Measurements from ENCODE around the gene APBB2. TPM values are rescaled to one million over a fixed set of nuclear protein-coding genes. Genes with fewer than 3 reads are reported as not detected.
"Not testable (repeated sequence)": the region's sequence is repeated elsewhere in the genome, so short reads cannot be mapped to it uniquely, and the experiment has no call there.

APBB2 gene
- total RNA-seq, 1 experiment from 2014 or later = 3.7 TPM

GRCh38 chr4:40905414-40905813, 308.9 kb downstream of the APBB2 start:
- Histone ChIP-seq H3K4me2 (ENCODE audit: low read depth, low read length, poor library complexity, severe bottlenecking) (no peak overlapping the region), H3K9me3 (ENCODE audit: low read length) (no peaks in the 10 kb centered on the region), H3K27ac (ENCODE audit: low read length) (no peak overlapping the region), H3K27me3 (ENCODE audit: low read length) (no peaks in the 10 kb centered on the region), H4K20me1 (ENCODE audit: insufficient read depth, low read depth, low read length) (no peaks in the 10 kb centered on the region), H3K9me2 (replicated peaks; ENCODE audit: insufficient read depth, low read length) (no peaks in the 10 kb centered on the region), H2AFZ (ENCODE audit: low read length) (no peak overlapping the region), H3K4me3 (ENCODE audit: low read length) (no peak overlapping the region), H3K9ac (ENCODE audit: low read length) (no peak overlapping the region), H3K36me3 (ENCODE audit: insufficient read depth, low read length) (no peaks in the 10 kb centered on the region), H3K79me2 (ENCODE audit: low read length) (no peaks in the 10 kb centered on the region), H3K4me1 (ENCODE audit: low read length) (no peaks in the 10 kb centered on the region)
- no peak for DNase-seq

- not testable (repeated sequence) for H3K79me2 ChIP-seq (ENCODE audit: low read length); H3K9ac ChIP-seq (ENCODE audit: low read length); H3K9me2 ChIP-seq (replicated peaks; ENCODE audit: insufficient read depth, low read length); H3K27me3 ChIP-seq (ENCODE audit: low read length); H3K27ac ChIP-seq (ENCODE audit: low read length); H3K4me1 ChIP-seq (ENCODE audit: low read length); H3K36me3 ChIP-seq (ENCODE audit: insufficient read depth, low read length); H3K9me3 ChIP-seq (ENCODE audit: low read length); DNase-seq; H2AFZ ChIP-seq (ENCODE audit: low read length); H4K20me1 ChIP-seq (ENCODE audit: insufficient read depth, low read depth, low read length); H3K4me3 ChIP-seq (ENCODE audit: low read length); H3K4me2 ChIP-seq (ENCODE audit: low read depth, low read length, poor library complexity, severe bottlenecking)
These were observed 313.8 kb downstream of the APBB2 start for GRCh38 chr4:40900531-40900930.

GRCh38 chr4:40897557-40898203, 316.7 kb downstream of the APBB2 start:
- Histone ChIP-seq H3K9me2 (replicated peaks; ENCODE audit: insufficient read depth, low read length) (no peaks in the 10 kb centered on the region), H3K27me3 (ENCODE audit: low read length) (no peaks in the 10 kb centered on the region), H3K9ac (ENCODE audit: low read length) (peak overlapping the region; percentile 38; the same call in 1 of the 2 replicates), H3K9me3 (ENCODE audit: low read length) (no peaks in the 10 kb centered on the region), H3K27ac (ENCODE audit: low read length) (no peak overlapping the region), H3K36me3 (ENCODE audit: insufficient read depth, low read length) (no peaks in the 10 kb centered on the region), H3K79me2 (ENCODE audit: low read length) (no peaks in the 10 kb centered on the region), H3K4me1 (ENCODE audit: low read length) (peaks cover 7% of the 10 kb centered on the region), H3K4me3 (ENCODE audit: low read length) (peak overlapping the region; percentile 51), H4K20me1 (ENCODE audit: insufficient read depth, low read depth, low read length) (no peaks in the 10 kb centered on the region), H2AFZ (ENCODE audit: low read length) (peak overlapping the region; percentile 99), H3K4me2 (ENCODE audit: low read depth, low read length, poor library complexity, severe bottlenecking) (peak overlapping the region; percentile 77)
- DNase-seq = peak; percentile 87

- no peaks in the 10 kb centered on the region for H3K36me3 ChIP-seq (ENCODE audit: insufficient read depth, low read length)
- no peak overlapping the region for H2AFZ ChIP-seq (ENCODE audit: low read length)
- H3K4me1 ChIP-seq (ENCODE audit: low read length) = no peaks in the 10 kb centered on the region
- H3K27ac ChIP-seq (ENCODE audit: low read length) = no peak overlapping the region
- no peaks in the 10 kb centered on the region for H3K9me3 ChIP-seq (ENCODE audit: low read length)
- no peaks in the 10 kb centered on the region for H4K20me1 ChIP-seq (ENCODE audit: insufficient read depth, low read depth, low read length)
- H3K4me3 ChIP-seq (ENCODE audit: low read length) = no peak overlapping the region
- no peak for DNase-seq
- H3K9ac ChIP-seq (ENCODE audit: low read length) = no peak overlapping the region
- no peak overlapping the region for H3K4me2 ChIP-seq (ENCODE audit: low read depth, low read length, poor library complexity, severe bottlenecking)
- H3K27me3 ChIP-seq (ENCODE audit: low read length) = no peaks in the 10 kb centered on the region
- no peaks in the 10 kb centered on the region for H3K9me2 ChIP-seq (replicated peaks; ENCODE audit: insufficient read depth, low read length)
- H3K79me2 ChIP-seq (ENCODE audit: low read length) = no peaks in the 10 kb centered on the region
These were observed 323.6 kb downstream of the APBB2 start for GRCh38 chr4:40890764-40891163.

- H3K36me3 ChIP-seq (ENCODE audit: insufficient read depth, low read length) = no peaks in the 10 kb centered on the region
- H3K27me3 ChIP-seq (ENCODE audit: low read length) = no peaks in the 10 kb centered on the region
- no peaks in the 10 kb centered on the region for H3K9me2 ChIP-seq (replicated peaks; ENCODE audit: insufficient read depth, low read length)
- H3K9ac ChIP-seq (ENCODE audit: low read length) = no peak overlapping the region
- H3K4me1 ChIP-seq (ENCODE audit: low read length) = no peaks in the 10 kb centered on the region
- H3K9me3 ChIP-seq (ENCODE audit: low read length) = no peaks in the 10 kb centered on the region
- no peak for DNase-seq
- H3K79me2 ChIP-seq (ENCODE audit: low read length) = no peaks in the 10 kb centered on the region
- H4K20me1 ChIP-seq (ENCODE audit: insufficient read depth, low read depth, low read length) = no peaks in the 10 kb centered on the region
- H2AFZ ChIP-seq (ENCODE audit: low read length) = no peak overlapping the region
- H3K4me3 ChIP-seq (ENCODE audit: low read length) = no peak overlapping the region
- no peak overlapping the region for H3K4me2 ChIP-seq (ENCODE audit: low read depth, low read length, poor library complexity, severe bottlenecking)
- H3K27ac ChIP-seq (ENCODE audit: low read length) = no peak overlapping the region
These were observed 324.1 kb downstream of the APBB2 start for GRCh38 chr4:40890199-40890598.

- Histone ChIP-seq H3K4me2 (ENCODE audit: low read depth, low read length, poor library complexity, severe bottlenecking) (no peak overlapping the region), H3K27ac (ENCODE audit: low read length) (no peak overlapping the region), H3K4me1 (ENCODE audit: low read length) (no peaks in the 10 kb centered on the region), H3K4me3 (ENCODE audit: low read length) (no peak overlapping the region), H3K9ac (ENCODE audit: low read length) (no peak overlapping the region), H4K20me1 (ENCODE audit: insufficient read depth, low read depth, low read length) (no peaks in the 10 kb centered on the region), H3K27me3 (ENCODE audit: low read length) (no peaks in the 10 kb centered on the region), H3K9me2 (replicated peaks; ENCODE audit: insufficient read depth, low read length) (no peaks in the 10 kb centered on the region), H3K9me3 (ENCODE audit: low read length) (no peaks in the 10 kb centered on the region), H3K36me3 (ENCODE audit: insufficient read depth, low read length) (no peaks in the 10 kb centered on the region), H3K79me2 (ENCODE audit: low read length) (no peaks in the 10 kb centered on the region), H2AFZ (ENCODE audit: low read length) (no peak overlapping the region)
- DNase-seq = no peak
These were observed 325.4 kb downstream of the APBB2 start for GRCh38 chr4:40888933-40889332.

GRCh38 chr4:40887764-40888131, 326.6 kb downstream of the APBB2 start:
- no peak overlapping the region for H3K9ac ChIP-seq (ENCODE audit: low read length)
- no peaks in the 10 kb centered on the region for H3K9me2 ChIP-seq (replicated peaks; ENCODE audit: insufficient read depth, low read length)
- no peak overlapping the region for H3K4me2 ChIP-seq (ENCODE audit: low read depth, low read length, poor library complexity, severe bottlenecking)
- no peak overlapping the region for H3K4me3 ChIP-seq (ENCODE audit: low read length)
- no peaks in the 10 kb centered on the region for H3K27me3 ChIP-seq (ENCODE audit: low read length)
- DNase-seq = no peak
- H3K79me2 ChIP-seq (ENCODE audit: low read length) = no peaks in the 10 kb centered on the region
- H3K27ac ChIP-seq (ENCODE audit: low read length) = no peak overlapping the region
- no peaks in the 10 kb centered on the region for H4K20me1 ChIP-seq (ENCODE audit: insufficient read depth, low read depth, low read length)
- H3K36me3 ChIP-seq (ENCODE audit: insufficient read depth, low read length) = no peaks in the 10 kb centered on the region
- H3K9me3 ChIP-seq (ENCODE audit: low read length) = no peaks in the 10 kb centered on the region
- no peaks in the 10 kb centered on the region for H3K4me1 ChIP-seq (ENCODE audit: low read length)
- H2AFZ ChIP-seq (ENCODE audit: low read length) = no peak overlapping the region

GRCh38 chr4:40886931-40887763, 327.2 kb downstream of the APBB2 start:
- Histone ChIP-seq H3K27me3 (ENCODE audit: low read length) (no peaks in the 10 kb centered on the region), H3K9me2 (replicated peaks; ENCODE audit: insufficient read depth, low read length) (no peaks in the 10 kb centered on the region), H3K9me3 (ENCODE audit: low read length) (no peaks in the 10 kb centered on the region), H3K4me1 (ENCODE audit: low read length) (no peaks in the 10 kb centered on the region), H4K20me1 (ENCODE audit: insufficient read depth, low read depth, low read length) (no peaks in the 10 kb centered on the region), H3K36me3 (ENCODE audit: insufficient read depth, low read length) (no peaks in the 10 kb centered on the region), H2AFZ (ENCODE audit: low read length) (no peak overlapping the region), H3K9ac (ENCODE audit: low read length) (no peak overlapping the region), H3K4me3 (ENCODE audit: low read length) (no peak overlapping the region), H3K27ac (ENCODE audit: low read length) (no peak overlapping the region), H3K79me2 (ENCODE audit: low read length) (no peaks in the 10 kb centered on the region), H3K4me2 (ENCODE audit: low read depth, low read length, poor library complexity, severe bottlenecking) (no peak overlapping the region)
- DNase-seq = no peak

Measured in Karpas-422 (cell line).